T-helper 1 cell treated with Interleukin-12 subunit alpha and Interleukin-12 subunit beta and Interleukin-4 antibody, amounts not matched to agents 30 μg/mL and 1 μg/mL, for 36 hours (primary cell): ENCODE data around the gene NSF.
"Not testable (repeated sequence)": the region's sequence is repeated elsewhere in the genome, so short reads cannot be mapped to it uniquely, and the experiment has no call there.

Experiments
- H3K27ac Mint-ChIP-seq: one replicate; pipeline ENCODE4 v1.8.0; 2021; ENCODE audit warnings: mild to moderate bottlenecking, mixed read lengths
- H3K27me3 Mint-ChIP-seq: one replicate; pipeline ENCODE4 v1.8.0; 2021; ENCODE audit warnings: low read depth, mixed read lengths
- H3K36me3 Mint-ChIP-seq: one replicate; pipeline ENCODE4 v1.8.0; 2021; ENCODE audit warnings: low read depth, mixed read lengths
- H3K4me1 Mint-ChIP-seq: one replicate; pipeline ENCODE4 v1.8.0; 2021; ENCODE audit warnings: low read depth, mixed read lengths
- H3K4me3 Mint-ChIP-seq: one replicate; pipeline ENCODE4 v1.8.0; 2021; ENCODE audit warnings: mild to moderate bottlenecking, moderate library complexity, mixed read lengths
- H3K9me3 Mint-ChIP-seq: one replicate; pipeline ENCODE4 v1.8.0; 2021; ENCODE audit warnings: mixed read lengths

NSF gene

DNA sequence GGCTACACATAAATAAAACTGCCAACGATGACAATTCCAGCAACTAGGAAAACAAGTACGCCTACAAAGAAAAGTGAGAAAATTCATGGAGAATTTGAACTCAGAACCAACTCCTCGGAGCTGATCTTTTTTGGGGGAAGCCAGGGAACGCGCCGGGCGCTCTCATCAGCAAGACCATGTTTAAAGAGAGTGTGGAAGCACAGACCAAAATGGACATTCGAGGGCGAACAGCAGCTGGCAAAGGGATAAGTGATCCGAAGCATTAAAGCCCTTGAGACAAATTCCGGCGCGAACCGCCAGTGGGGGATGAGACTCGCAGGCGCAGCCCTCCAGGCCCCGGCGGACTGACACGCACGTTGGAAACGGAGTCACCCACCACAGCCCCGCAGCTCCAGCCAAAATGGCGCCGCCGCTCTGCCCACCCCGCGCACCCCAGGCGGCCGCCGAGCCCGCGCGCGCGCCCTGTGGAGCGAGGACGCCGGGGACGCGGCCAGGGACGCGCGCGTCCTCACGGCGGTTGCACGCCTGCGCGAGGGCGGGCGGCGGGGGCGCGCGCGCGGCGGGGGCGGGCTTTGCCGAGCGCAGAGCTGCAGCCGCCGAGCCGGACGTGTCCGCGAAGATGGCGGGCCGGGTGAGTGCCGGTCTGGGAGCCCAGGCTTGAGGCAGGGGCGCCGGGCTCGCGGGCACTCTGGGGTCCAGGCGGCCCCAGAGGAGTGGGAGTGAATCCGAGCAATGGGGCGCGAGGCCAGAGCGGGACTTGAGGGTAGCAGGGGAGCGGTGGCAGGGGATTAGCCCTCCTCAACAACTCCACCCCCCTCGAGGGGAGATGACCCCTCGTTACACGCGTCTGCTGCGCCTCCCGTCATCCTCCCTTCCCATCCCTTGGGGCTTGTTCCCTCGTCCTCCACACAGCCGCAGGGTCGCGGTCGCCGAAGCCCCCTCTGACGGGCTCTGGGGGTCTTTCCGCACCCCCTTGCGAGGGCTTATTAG, at the start of gene NSF:
NSF (plus strand) TSS at position 513 of the 990 bp plus-strand sequence; CDS start at position 620, 107 bp downstream.
- not testable (repeated sequence) for H3K4me1 Mint-ChIP-seq, H3K36me3 Mint-ChIP-seq, H3K27me3 Mint-ChIP-seq, H3K4me3 Mint-ChIP-seq, H3K9me3 Mint-ChIP-seq, H3K27ac Mint-ChIP-seq

DNA sequence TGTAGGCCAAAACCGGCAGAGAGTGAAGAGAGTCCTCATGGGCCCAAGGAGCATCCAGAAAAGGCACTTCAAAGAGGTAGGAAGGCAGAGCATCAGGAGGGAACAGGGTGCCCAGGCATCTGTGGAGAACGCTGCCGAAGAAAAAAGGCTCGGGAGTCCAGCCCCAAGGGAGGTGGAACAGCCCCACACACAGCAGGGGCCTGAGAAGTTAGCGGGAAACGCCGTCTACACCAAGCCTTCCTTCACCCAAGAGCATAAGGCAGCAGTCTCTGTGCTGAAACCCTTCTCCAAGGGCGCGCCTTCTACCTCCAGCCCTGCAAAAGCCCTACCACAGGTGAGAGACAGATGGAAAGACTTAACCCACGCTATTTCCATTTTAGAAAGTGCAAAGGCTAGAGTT, 41.9 kb upstream of the NSF start:
- not testable (repeated sequence) for H3K4me1 Mint-ChIP-seq, H3K27ac Mint-ChIP-seq, H3K27me3 Mint-ChIP-seq

DNA sequence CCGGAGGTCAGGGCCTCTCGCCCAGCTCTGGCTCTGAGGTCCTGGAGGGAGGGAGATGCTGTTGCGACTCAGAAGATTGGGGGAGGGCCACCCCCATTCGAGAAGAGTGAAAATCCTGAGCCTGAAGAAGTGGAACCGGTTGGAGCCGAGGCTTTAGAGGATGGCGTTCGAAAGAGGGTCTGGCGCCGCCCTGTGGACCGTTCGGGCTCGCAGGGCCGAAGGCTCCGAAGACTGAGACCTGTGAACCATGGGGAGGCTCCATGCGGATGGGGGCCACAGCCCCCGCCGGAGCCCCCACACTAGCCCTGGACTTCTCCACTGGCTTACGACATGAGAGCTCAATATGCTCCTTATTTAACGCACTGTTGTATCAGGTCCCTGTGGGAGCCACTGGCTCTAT, 31.3 kb upstream of the NSF start:
- H3K27me3 Mint-ChIP-seq, H3K4me3 Mint-ChIP-seq, H3K4me1 Mint-ChIP-seq, H3K9me3 Mint-ChIP-seq, H3K36me3 Mint-ChIP-seq, H3K27ac Mint-ChIP-seq: not testable (repeated sequence)

More for the DNA sequence above, 41.9 kb upstream of the NSF start:
- not testable (repeated sequence) for H3K36me3 Mint-ChIP-seq, H3K4me3 Mint-ChIP-seq, H3K9me3 Mint-ChIP-seq

DNA sequence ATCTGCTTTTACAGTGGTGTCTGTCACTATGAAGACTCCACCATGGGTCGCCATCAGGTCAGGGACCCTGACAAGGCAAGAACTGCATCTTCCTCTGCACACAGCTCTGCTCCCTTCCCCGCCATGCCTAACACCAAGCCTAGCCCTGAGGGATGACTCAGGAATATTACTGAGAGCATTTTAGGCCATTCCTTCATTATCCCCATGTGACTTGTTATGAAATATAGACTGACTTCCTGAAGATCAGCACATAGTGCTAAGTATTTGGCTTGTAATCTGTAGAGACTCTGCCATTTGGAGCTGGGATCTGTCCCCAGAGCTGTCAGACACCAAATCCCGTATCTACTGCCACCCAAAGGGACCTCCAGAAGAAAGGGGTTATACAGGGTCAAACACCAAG, 30.4 kb upstream of the NSF start:
- not testable (repeated sequence) for H3K27ac Mint-ChIP-seq, H3K27me3 Mint-ChIP-seq, H3K9me3 Mint-ChIP-seq, H3K4me1 Mint-ChIP-seq, H3K36me3 Mint-ChIP-seq, H3K4me3 Mint-ChIP-seq

DNA sequence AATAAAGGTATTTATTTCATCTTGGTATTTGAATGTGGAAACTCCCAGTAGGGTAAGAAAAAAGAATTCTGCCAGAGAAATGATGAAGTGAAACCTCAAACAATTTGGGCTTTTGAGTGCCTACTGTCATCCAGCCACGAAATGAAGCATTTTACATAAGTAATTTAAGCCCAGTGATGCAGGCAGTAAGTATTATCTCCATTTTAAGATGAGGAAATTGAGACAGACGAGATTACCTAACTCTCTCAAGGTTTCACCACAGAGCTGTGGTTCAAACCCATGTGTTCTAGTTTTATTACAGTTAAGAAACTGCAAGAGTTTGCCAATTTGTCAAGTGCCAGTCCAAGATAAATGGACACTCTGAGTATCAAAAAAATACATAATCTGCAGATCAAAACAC, 24.2 kb upstream of the NSF start:
- not testable (repeated sequence) for H3K4me3 Mint-ChIP-seq, H3K9me3 Mint-ChIP-seq, H3K36me3 Mint-ChIP-seq, H3K27me3 Mint-ChIP-seq, H3K4me1 Mint-ChIP-seq, H3K27ac Mint-ChIP-seq

DNA sequence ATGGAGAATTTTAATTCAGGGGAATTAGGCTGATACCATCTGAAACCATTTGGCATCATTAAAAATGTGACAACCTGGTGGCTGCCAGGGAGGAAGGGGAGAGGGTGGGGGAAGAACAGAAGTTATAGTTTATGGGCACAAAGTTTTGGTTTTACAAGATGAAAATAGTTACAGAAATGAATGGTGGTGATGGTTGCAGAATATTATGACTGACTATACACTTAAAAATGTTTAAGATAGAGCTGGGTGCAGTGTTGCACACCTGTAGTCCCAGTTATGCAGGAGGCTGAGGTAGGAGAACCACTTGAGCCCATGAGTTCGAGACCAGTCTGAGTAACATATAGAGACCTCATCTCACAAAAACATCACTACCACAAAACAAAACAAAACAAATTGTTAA, 23.5 kb upstream of the NSF start:
- not testable (repeated sequence) for H3K4me3 Mint-ChIP-seq, H3K4me1 Mint-ChIP-seq, H3K36me3 Mint-ChIP-seq, H3K27me3 Mint-ChIP-seq, H3K27ac Mint-ChIP-seq, H3K9me3 Mint-ChIP-seq

DNA sequence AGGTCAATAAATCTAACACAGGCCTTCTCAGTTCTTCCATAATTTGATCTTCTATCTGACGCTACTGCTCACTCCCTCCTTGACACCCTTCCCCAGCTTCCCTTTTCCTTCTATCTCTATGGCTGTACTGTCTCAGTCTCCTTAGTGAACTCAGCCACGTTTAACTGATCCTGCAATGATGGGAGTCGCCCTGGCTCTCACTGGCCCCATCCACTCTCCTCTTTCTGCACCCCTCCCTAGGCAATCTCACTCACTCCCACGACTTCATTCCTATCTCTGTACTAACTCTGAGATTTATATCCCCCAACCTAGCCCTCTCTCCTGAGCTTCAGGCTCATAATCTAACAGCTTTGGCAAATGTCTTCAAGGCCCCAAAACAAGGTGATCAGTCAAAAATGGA, 18.7 kb upstream of the NSF start:
- H3K4me3 Mint-ChIP-seq, H3K9me3 Mint-ChIP-seq, H3K4me1 Mint-ChIP-seq, H3K27me3 Mint-ChIP-seq, H3K27ac Mint-ChIP-seq, H3K36me3 Mint-ChIP-seq: not testable (repeated sequence)

DNA sequence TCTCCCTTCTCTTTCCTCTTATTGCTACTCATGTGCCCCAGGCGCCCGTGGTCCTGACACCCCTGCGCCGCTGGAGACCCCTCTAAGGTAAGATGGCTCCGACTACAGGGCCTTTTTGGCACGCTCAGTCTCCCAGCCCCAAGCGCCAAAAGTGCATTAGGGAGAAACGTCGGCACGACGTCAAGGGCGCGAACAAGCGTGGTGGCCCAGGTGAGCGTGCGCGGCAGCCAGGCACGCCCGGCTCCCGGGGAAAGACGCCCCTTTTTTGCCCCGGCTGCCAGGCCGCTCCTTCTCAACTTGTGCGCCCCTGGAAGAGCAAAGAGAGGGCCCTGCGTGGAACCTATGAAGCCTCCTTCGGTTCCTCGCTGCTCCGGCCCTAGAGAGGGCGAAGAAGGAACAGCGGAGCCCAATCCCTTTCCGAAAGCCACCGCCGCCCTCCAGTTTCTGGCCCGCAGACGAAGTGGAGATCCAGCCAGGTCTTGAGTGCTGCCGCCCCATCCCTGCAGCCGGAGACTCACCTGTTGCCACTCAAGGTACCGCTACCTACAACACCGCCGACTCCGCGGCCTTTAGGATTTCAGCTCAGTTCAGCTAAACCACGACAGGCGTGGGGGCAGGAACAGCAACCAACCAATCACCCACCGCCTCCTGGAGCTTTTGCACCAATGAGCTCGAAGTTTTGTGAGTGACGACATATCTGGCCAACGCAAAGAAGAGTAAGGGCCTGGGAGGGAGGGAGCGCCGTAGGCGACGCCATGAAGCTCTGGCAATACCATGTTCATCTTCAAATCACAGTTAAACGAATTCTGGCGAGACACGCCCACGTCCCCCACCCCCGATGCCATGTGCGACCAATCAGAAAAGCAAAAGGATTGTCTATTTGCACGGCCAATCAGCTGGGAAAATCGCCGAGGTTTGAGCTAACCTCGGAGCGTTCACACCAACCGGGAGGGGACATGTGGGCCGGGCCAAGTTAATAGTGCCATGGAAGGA, 11.1 kb upstream of the NSF start, which contains the start of gene ARL17A:
ARL17A (minus strand) TSS at position 609 of the 993 bp plus-strand sequence. CDS start 3,369 bp downstream, outside the sequence.
- not testable (repeated sequence) for H3K36me3 Mint-ChIP-seq, H3K27me3 Mint-ChIP-seq, H3K9me3 Mint-ChIP-seq, H3K4me1 Mint-ChIP-seq, H3K4me3 Mint-ChIP-seq, H3K27ac Mint-ChIP-seq

DNA sequence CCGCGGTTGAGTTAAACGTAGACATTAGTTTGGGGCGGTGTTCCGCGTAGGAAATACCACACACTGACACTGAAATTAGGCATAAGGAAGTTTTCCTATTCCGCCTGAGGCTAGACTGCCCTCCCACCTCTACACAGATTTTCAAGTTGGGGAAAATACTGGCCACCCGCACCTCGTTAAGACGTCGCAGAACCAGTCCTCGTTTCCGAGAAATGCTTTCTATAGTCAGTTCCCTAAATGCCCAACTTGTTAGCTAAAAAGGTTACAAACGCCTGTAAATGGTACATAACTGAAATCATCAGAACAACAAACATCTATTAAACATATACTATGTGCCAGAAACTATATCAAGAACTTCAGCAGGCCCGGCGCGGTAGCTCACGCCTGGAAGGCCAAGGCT, 10.4 kb upstream of the NSF start:
- H3K27ac Mint-ChIP-seq, H3K4me1 Mint-ChIP-seq, H3K4me3 Mint-ChIP-seq, H3K36me3 Mint-ChIP-seq, H3K27me3 Mint-ChIP-seq, H3K9me3 Mint-ChIP-seq: not testable (repeated sequence)

DNA sequence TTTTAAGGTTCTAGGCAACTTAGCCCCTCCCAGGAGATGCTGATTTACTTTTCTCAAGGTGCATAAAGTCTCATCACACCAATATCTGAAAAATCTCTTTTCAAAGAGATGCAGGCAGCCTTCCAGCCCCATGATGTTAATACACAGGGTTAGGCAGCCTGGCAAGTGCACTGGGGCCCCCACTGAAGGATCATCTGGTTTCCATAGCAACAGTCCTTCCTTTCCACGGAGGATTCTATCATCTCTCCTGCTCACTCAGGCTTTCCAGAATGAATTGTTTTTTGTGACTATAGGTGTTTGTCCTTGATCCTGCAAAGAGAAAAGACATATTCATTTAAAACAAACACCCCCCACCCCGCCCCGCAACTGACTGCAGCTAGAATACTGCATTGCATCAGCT, 5.0 kb upstream of the NSF start:
- not testable (repeated sequence) for H3K9me3 Mint-ChIP-seq, H3K36me3 Mint-ChIP-seq, H3K27ac Mint-ChIP-seq, H3K4me3 Mint-ChIP-seq, H3K27me3 Mint-ChIP-seq, H3K4me1 Mint-ChIP-seq

DNA sequence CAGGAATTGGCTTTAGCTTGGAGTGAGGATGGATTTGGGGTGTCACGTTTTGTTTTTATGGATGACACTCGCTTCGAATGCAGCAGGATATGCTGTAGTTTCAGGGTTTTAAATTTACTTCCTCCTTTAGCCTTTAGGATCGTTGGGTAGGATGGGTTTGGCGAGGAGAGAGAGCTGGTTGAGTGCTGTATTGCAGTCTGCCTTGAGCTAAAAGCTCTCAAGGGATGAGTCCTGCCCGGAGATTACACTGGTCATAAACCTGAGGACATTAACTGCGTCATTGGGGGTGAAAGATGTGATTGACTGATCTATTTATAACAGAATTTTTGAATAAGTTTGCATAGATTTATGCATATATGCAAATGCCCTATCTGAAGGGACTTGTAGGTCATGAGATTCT, 863 bp downstream of the NSF start:
- not testable (repeated sequence) for H3K4me3 Mint-ChIP-seq, H3K9me3 Mint-ChIP-seq, H3K27ac Mint-ChIP-seq, H3K4me1 Mint-ChIP-seq, H3K36me3 Mint-ChIP-seq, H3K27me3 Mint-ChIP-seq

DNA sequence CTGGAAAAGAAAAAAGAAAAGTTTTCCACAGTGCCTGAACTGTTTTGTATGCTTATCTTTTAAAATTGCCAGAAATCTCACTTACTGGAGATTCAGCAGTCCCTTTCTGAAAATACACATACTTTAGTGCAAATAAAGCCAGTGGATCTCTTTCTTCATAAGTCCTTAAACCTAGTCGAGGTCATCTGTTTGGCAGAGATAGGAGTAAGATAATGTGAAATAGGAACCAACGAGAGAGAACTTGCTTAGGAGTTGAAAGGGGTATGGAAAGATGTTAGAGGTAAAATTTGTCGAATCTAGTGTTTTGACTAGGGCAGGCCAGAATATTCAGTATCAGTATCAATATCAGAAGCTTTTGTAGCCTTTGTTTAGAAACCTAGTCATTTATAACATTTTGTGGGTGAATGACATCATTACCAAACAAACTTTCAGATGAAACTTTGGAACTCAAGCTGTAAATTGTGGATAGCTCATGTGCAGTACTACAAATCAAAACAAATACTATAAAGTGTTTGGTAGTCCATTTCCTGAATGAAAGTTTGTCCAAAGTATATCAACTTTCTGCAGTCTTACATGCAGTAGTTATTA, 8.0 kb downstream of the NSF start:
- H3K4me3 Mint-ChIP-seq, H3K4me1 Mint-ChIP-seq, H3K9me3 Mint-ChIP-seq, H3K27me3 Mint-ChIP-seq, H3K36me3 Mint-ChIP-seq, H3K27ac Mint-ChIP-seq: not testable (repeated sequence)

DNA sequence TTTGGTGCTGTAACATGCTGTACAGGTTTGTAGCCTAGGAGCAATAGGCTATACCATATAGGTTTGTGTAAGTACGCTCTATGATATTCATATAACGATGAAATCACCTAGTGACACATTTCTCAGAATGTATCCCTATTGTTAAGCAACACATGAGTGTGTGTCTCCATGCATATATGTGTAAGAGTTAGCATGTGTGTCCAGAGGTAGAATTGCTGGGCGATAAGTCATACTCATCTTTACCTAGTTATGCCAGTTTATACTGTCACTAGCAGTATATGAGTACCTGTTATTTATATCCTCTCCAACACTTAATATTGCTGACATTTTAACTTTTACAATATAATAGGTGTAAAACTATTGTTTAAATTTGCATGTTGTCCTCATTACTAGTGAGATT, 10.3 kb downstream of the NSF start:
- not testable (repeated sequence) for H3K27ac Mint-ChIP-seq, H3K4me1 Mint-ChIP-seq, H3K9me3 Mint-ChIP-seq, H3K27me3 Mint-ChIP-seq, H3K36me3 Mint-ChIP-seq, H3K4me3 Mint-ChIP-seq

DNA sequence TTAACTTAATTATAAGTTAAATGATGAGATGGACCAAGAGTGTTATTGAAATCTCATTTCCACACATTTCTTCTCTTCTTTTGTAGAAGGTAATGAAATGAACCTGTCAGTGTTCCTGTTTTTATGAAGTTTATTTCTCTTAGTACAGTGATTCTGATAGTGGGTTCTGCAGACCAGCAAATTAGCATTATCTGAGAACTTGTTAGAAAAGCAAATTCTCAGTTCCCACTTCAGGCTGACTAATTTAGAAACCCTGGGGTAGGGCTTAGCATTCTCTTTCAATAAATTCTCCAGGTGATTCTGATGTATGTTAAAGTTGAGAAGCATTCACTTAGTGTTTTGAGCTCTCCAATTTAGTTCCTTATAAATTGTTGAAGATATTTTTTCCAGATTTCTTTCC, 12.7 kb downstream of the NSF start:
- not testable (repeated sequence) for H3K36me3 Mint-ChIP-seq, H3K4me1 Mint-ChIP-seq, H3K9me3 Mint-ChIP-seq, H3K27me3 Mint-ChIP-seq, H3K27ac Mint-ChIP-seq, H3K4me3 Mint-ChIP-seq

DNA sequence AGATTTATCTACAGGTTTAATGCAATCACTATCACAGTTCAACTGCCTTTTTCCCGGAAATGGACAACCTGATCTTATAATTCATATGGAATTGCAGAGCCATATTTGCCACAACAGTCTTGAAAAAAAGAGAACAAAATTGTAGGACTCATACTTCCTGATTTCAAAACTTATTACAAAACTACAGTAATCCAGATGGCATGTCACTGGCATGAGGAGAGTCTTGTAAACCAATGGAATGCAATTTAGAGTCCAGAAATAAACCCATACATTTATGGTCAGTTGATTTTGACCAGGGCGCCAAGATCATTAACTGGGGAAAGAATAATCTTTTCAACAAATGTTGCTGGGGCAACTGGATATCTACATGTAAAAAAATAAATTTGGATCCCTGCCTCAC, 20.8 kb downstream of the NSF start:
- not testable (repeated sequence) for H3K4me1 Mint-ChIP-seq, H3K4me3 Mint-ChIP-seq, H3K36me3 Mint-ChIP-seq, H3K27me3 Mint-ChIP-seq, H3K9me3 Mint-ChIP-seq, H3K27ac Mint-ChIP-seq
